Cerebellar nuclear complex (tissue), 1 donor: ENCODE results near the gene LURAP1L.
"Not testable (repeated sequence)": the region's sequence is repeated elsewhere in the genome, so short reads cannot be mapped to it uniquely, and the experiment has no call there.

Source experiments
- DNase-seq, 2 experiments: peaks; one replicate each; lab custom pipeline; 2025; lab: John Stamatoyannopoulos, UW

The LURAP1L gene

DNA sequence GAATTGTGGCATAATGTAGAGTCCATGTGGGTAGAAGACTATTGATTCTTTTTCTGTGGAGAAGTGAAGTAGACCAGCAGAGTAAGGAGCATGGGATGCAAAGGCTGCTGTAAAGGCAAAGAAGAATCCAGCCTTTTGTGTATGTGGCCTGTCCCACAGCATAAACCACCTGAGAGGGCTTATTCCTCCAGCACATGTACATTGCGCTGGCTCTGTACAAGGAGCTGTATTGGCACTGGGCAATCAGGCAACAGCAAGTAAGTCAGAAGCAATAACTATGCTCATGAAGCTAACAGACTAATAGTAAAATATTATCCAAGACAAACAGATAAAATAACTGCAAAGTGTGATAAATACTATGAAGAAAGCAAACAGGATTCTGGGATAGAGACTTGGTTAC is 86.2 kb downstream of the LURAP1L start:
- no peak for DNase-seq

DNA sequence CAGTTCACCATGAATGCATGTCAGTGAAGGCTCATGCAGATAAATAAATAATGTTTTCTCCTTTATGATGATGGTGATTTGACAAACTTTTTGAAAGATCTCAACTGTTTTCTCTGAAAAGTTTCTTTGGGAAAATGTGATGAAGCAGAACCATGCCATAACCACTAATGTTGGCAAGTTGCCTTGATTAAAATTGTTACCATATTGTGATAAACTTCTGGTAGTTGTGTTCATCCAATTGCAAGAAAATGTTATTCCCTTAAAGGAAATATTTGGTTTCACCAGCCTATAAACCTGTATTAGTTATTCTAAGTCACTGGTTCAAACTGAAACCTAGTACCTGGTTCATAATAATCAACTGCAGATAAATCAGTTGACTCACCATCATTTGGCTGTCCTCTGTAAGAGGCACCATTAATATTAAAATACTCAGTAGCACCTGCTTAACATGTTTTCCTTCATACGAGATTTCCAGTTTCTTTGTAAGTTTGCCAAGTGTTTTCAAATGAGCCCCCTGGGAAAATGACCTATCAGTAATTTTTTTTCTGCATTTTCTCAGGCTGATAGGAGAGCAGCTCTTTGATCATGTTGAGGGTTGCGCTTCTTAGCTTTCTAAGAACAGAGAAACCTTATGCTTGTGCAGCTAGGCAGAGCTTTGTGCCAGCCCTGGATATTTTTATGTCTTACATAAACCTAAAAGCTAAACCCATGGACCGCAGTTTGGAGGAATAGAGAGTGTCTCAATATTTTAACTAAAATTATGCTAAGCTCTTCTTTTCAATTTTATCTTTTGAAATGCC is 88.0 kb downstream of the LURAP1L start:
- no peak for DNase-seq

DNA sequence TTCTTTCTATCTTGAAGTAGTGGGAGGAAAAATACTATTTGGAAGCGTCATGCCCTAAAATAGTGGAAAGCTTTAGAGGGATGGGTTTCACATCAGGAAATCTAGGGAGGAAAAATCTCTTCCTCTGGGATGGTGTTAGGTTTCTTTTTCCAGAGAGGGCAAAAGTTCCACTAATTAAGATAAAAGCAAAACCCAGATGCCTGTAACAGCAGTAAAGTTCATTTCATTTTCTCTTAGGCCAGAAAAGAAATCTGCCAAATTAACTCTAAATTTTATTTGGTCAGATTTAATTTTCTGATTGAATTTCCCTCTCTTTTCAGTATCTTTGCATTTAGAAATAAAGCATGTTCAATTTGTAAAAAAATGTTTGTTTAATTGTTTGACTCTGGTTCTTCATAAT is 88.8 kb downstream of the LURAP1L start:
- no peak for DNase-seq

DNA sequence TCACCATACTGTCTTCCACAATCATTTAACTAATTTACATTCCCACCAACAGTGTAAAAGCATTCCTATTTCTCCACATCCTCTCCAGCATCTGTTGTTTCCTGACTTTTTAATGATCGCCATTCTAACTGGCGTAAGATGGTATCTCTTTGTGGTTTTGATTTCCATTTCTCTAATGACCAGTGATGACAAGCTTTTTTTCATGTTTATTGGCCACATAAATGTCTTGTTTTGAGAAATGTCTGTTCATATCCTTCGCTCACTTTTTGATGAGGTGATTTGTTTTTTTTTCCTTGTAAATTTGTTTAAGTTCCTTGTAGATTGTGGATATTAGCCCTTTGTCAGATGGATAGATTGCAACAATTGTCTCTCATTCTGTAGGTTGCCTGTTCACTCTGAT is 90.6 kb downstream of the LURAP1L start:
- not testable (repeated sequence) for DNase-seq
